ENCODE data around the gene CIAO3.

DNA sequence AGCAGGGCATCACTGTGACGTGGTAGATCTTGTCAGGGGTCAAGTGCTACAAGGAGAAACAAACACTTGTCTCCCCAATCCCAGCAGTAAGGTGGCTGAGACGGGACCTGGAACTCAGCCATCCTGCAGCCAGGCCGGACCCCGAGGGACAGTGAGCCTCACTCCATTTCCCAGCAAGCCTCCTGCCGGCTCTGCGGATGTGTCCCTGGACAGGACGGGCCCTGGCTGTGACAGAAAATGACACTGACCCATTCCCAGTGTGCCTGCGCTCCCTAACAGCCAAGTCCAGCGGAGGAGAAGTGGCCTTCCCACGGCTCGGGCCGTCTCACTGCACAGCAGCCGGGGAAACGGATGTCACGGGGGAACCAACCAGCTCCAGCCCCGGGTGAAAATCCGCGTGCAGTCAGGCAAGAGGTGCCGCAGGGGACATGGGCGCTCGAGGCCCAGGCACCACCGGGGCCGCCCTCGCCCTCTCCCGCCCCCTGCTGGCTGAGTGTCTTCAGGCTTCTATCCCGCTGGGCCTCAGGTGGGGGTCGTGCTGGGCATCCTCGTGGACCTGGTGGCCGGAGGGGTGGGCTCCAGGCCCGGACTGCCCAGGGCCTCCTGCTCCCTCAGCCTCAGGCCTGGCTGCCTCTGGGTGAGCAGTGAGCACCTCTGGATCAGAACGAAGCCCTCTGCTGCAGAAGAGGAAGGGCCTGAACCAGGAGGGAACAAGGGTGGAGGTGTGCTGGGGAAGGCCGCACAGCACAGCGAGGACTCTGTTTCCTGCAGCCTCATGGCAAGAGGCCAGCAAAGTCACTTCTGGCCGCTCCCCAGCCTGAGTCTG lies 7.2 kb downstream of the CIAO3 start:
- TF ChIP-seq POLR2AphosphoS5 (IDR thresholded peaks at IDR 0.05) = no peak
- TF ChIP-seq CTCF (IDR thresholded peaks at IDR 0.05) = peak in 1 of 3 experiments; percentile 28

All from esophagus muscularis mucosa (tissue), 3 donors.